Loucy (cell line): Measurements from ENCODE around the gene TRMT61A.

Experiments used
- CTCF ChIP-seq: fragments of 200-600 bp; sonication (generic); conservative IDR thresholded peaks from 2 replicates; pipeline ENCODE4 v1.5.1; 2014; ENCODE audit warnings: mild to moderate bottlenecking, antibody characterized with exemption, low read length
- EZH2phosphoT487 ChIP-seq: fragments of 200-600 bp; IDR thresholded peaks from 2 replicates; pipeline ENCODE4 v1.6.1; 2018; ENCODE audit warnings: antibody characterized with exemption, mild to moderate bottlenecking, moderate library complexity, borderline replicate concordance

DNA sequence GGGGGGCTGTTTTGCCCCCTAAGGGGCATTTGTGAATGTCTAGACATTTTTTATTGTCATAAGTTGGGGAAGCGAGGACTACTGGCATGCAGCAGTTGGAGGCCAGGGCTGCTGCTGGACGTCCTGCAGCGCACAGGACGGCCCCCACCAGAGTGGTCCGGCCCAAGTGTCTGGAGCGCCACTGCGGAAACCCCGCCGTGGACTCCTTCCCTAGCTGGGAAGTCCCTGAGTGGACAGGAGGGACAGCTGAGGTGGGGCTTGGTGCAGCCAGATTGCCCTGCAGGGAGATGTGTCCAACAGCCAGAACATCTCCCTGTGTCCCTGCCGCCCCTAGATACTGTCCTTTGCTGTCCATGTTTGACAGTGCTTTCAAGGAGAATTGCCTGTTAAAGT lies 11.8 kb upstream of the TRMT61A start:
- TF ChIP-seq CTCF, result no peak
- TF ChIP-seq EZH2phosphoT487, result no peak
